Right lobe of liver (tissue), 6 donors: ENCODE results near the gene P2RY14. TPM values are rescaled to one million over a fixed set of nuclear protein-coding genes. Genes with fewer than 3 reads are reported as not detected.
A peak's percentile ranks its signal among the peaks of the same experiment; 100 is the strongest.

Source experiments
- ATAC-seq, 4 donors: fragments of 200-7000 bp; cut with Tn5 transposase; one replicate each; pipeline ENCODE4 v1.9.1; 2020; ENCODE audit warnings: mild to moderate bottlenecking in 4 of 4, moderate library complexity in 4 of 4
- DNase-seq, 3 donors: peaks; one replicate each; pipeline ENCODE4 v3.0.0-alpha.2; 2020
- H3K27ac ChIP-seq, 3 donors: fragments of 200-600 bp; one replicate each; pipeline ENCODE4 v1.8.0; 2022
- H3K27me3 ChIP-seq, 2 donors: fragments of 200-600 bp; one replicate each; pipeline ENCODE4 v1.8.0; 2022
- H3K36me3 ChIP-seq, 4 donors: fragments of 200-600 bp; sonication (generic) in 1 of 4; one replicate each; pipeline versions ENCODE4 v1.5.1 to v1.8.0; 2017 to 2022; ENCODE audit warnings: control low read depth in 1 of 4
- H3K4me1 ChIP-seq, 4 donors: fragments of 200-600 bp; sonication (generic) in 1 of 4; one replicate each; pipeline versions ENCODE4 v1.5.1 to v1.8.0; 2017 to 2022; ENCODE audit warnings: control low read depth in 1 of 4
- H3K4me3 ChIP-seq, 3 donors: fragments of 200-600 bp; one replicate each; pipeline ENCODE4 v1.8.0; 2022
- H3K9me3 ChIP-seq, 4 donors: fragments of 200-600 bp; sonication (generic) in 1 of 4; one replicate each; pipeline versions ENCODE4 v1.5.1 to v1.8.0; 2017 to 2022; ENCODE audit warnings: control low read depth in 1 of 4
- CTCF ChIP-seq, 4 donors: fragments of 200-600 bp in 3 of 4; fragments of 450-650 bp in 1 of 4; IDR thresholded peaks; one replicate each; pipeline versions ENCODE4 v1.5.1 to v1.8.0; 2016 to 2022; ENCODE audit warnings: antibody characterized with exemption in 4 of 4, mild to moderate bottlenecking in 2 of 4
- POLR2A ChIP-seq: fragments of 450-650 bp; IDR thresholded peaks from one replicate; pipeline ENCODE4 v1.6.1; 2017; ENCODE audit warnings: antibody characterized with exemption, mild to moderate bottlenecking
- WGBS: methylation state at CpG from one replicate; pipeline ENCODE4 v1.1.6; 2018; ENCODE audit warnings: low coverage, low lambda C conversion rate; ENCODE audit not compliant: insufficient coverage; ENCODE audit errors: missing lambda C conversion rate; 5-methylcytosine and 5-hydroxymethylcytosine counted together
- intact Hi-C, 2 donors: fragments of 100-400 bp; cut with DNase I; formaldehyde crosslinking; loops; one replicate each; pipeline versions ENCODE4 v1.11.2 to v1.14.1; 2022
- small RNA-seq, 2 experiments: library from RNA; depleted of rRNA; stranded (forward); fragments of <200 nt; gene quantifications; one replicate each; pipeline ENCODE3, GENCODE V24; 2016
- total RNA-seq, 6 experiments: library from RNA; depleted of rRNA in 2 of 6; stranded (reverse); fragments of >200 nt in 2 of 6; fragmentation: NEBNext Ultra II Directional in 3 of 6; extraction: Animal tissue kit (Norgen Biotek cat#: 25700) in 3 of 6; gene quantifications; one replicate each; pipeline versions ENCODE4 v1.1.0 to v1.2.4, GENCODE V29; 2016 to 2023
- donor health status: DM: no; HTN: yes; CAD: no.
- donor health status: DM: no; HTN: no; CAD: no.
- donor health status: DM: no; HTN: no; CAD: no.
- donor health status: DM: no; HTN: yes; CAD: no.
- donor health status: DM: no; HTN: yes; CAD: no.

P2RY14 gene
- total RNA-seq, 6 experiments from 2014 or later = 0.12 to 0.18 (median 0.12) TPM; not detected in 3

DNA sequence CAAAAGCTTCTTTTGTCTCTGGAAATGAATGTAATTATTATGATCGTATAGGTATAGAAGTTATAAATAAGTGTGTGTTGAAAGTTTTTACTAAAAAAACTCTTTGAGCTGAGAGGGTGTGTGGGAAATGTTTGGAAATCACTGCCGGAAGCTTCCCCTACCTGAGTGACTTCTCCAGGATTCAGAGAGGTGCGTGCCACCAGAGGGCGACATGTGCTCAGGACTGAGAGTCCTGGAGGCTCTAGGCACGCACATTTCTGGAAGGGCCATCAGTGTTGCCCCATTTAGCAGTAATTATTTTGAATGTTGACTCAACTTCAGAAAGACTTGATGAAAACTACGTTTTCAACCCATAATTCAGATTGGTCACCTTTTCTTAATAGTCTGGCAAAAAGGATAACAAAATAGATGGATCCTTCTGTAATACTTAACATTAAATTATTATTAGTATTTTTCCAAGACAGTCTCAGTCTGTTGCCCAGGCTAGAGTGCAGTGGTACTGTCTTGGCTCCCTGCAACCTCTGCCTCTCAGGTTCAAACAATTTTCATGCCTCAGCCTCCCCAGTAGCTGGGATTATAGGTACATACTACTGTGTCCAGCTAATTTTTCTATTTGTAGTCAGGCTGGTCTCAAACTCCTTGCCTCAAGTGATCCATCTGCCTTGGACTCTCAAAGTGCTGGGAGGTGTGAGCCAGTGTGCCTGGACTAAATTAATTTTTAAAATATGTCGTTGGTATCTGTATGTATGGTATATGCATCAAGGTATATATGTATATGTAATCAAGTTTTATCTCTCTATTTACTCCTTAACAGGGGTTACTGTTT lies 109.9 kb downstream of the P2RY14 start:
- WGBS = 5% methylated on average over 7 of the region's 7 CpGs
- Histone ChIP-seq H3K4me3 (no peak overlapping the region), H3K4me1 (peaks cover 0 to 7% (median 0%) of the 10 kb centered on the region in 4 donors), H3K36me3 (no peaks in the 10 kb centered on the region), H3K27ac (no peak overlapping the region), H3K27me3 (no peaks in the 10 kb centered on the region), H3K9me3 (no peaks in the 10 kb centered on the region)
- ATAC-seq (peak; percentile 94 to 97 (median 94)), DNase-seq (peak; percentile 86 to 89 (median 88))
- intact Hi-C loops = loop anchor here in 1 of 2 donors (10.0 kb wide), 1 partner anchor 116 kb away; no protein-coding TSS in a partner anchor
- TF ChIP-seq POLR2A (no peak), CTCF (IDR thresholded peaks at IDR 0.05) (peak; percentile 86 to 88 (median 87))

DNA sequence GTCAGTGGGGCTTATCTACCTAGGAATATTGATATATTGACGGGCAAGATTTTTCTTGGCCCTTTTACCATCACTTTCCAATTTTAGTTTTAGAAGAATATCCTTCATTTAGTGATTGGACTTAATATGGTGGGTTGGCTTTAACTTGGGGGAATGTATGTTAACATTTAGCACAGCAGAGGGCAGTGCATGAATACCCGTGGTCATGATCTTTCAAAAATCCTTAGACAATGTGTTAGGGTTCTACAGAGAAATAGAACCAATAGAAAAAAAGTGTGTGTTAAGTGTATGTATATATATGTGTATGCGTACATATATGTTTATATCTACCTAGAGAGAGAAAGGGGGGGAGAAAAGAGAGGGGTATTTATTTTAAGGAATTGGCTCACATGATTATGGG lies 112.2 kb downstream of the P2RY14 start:
- peak in 1 of 4 donors; percentile 19 for ATAC-seq
- WGBS = 60% methylated on average over 3 of the region's 3 CpGs
- H3K4me3 ChIP-seq = no peak overlapping the region
- H3K4me1 ChIP-seq = peaks cover 0 to 7% (median 0%) of the 10 kb centered on the region in 4 donors
- no peaks in the 10 kb centered on the region for H3K9me3 ChIP-seq
- no peak overlapping the region for H3K27ac ChIP-seq
- intact Hi-C loops = loop anchor here in 1 of 2 donors (10.0 kb wide), 1 partner anchor 119 kb away; no protein-coding TSS in a partner anchor
- DNase-seq = no peak
- no peaks in the 10 kb centered on the region for H3K27me3 ChIP-seq
- H3K36me3 ChIP-seq = no peaks in the 10 kb centered on the region
- TF ChIP-seq CTCF (IDR thresholded peaks at IDR 0.05) = peak in 3 of 4 donors; percentile 19 to 21 (median 21)
- TF ChIP-seq POLR2A = no peak

DNA sequence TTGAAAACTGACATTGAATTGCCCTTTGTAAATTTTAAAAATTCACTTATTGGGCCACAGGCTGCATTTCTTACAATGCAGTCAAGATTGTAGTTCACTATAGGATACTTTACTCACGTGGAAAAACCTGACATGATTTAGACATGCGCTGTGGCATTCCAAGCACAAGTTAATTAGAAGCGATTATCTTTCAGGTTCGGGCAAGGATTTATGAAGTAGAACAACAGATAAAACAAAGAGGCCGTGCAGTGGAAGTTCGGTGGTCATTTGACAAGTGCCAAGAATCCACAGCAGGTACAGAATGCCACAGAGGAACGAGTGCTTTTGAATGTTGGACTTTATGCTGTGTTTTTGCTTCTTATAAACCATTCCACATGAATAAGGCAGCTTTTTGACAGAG lies 113.1 kb downstream of the P2RY14 start:
- Histone ChIP-seq H3K4me3 (no peak overlapping the region), H3K27ac (no peak overlapping the region), H3K4me1 (peaks cover 0 to 7% (median 0%) of the 10 kb centered on the region in 4 donors), H3K27me3 (no peaks in the 10 kb centered on the region), H3K9me3 (no peaks in the 10 kb centered on the region), H3K36me3 (no peaks in the 10 kb centered on the region)
- WGBS = 75% methylated on average over 7 of the region's 7 CpGs
- ATAC-seq (no peak), DNase-seq (no peak)
- intact Hi-C loops = loop anchor here in 1 of 2 donors (10.0 kb wide), 1 partner anchor 120 kb away; no protein-coding TSS in a partner anchor
- TF ChIP-seq POLR2A (no peak), CTCF (IDR thresholded peaks at IDR 0.05) (no peak)

Small RNAs within 50 kb of the gene (small RNA-seq; reads per million reads assigned to genes)
- gene RNA5SP145 = 7.8 to 7.9 reads per million in 2 experiments

Other genes starting within 250 kb of the P2RY14 start
- gene MED12L, start 192.9 kb downstream of the P2RY14 start, total RNA-seq = under 1 TPM; 0.04 to 0.64 (median 0.40) TPM
- under 1 TPM in 4 of 6 experiments, not detected in 2; 0.22 to 0.99 (median 0.27) TPM for gene GPR171, start 75.3 kb downstream of the P2RY14 start, total RNA-seq
- gene GPR87, start 38.3 kb upstream of the P2RY14 start, total RNA-seq = not detected
- 1 to 10 TPM in 5 of 6 experiments, under 1 TPM in 1; 0.95 to 4.8 (median 1.9) TPM for gene P2RY13, start 51.0 kb upstream of the P2RY14 start, total RNA-seq
- gene P2RY12, start 106.2 kb upstream of the P2RY14 start, total RNA-seq = 1 to 10 TPM in 5 of 6 experiments, under 1 TPM in 1; 0.42 to 1.8 (median 1.2) TPM
- gene IGSF10, start 182.5 kb upstream of the P2RY14 start, total RNA-seq = under 1 TPM; 0.06 to 0.35 (median 0.17) TPM